SU-DHL-6 (cell line): ENCODE measurements around the gene CLIC1.
A peak's percentile ranks its signal among the peaks of the same experiment; 100 is the strongest.

Experiments used
- H2AFZ ChIP-seq: fragments of 200-600 bp; sonication (generic); 2 replicates; pipeline ENCODE4 v1.6.1; 2014; ENCODE audit warnings: low read depth, mild to moderate bottlenecking, moderate library complexity, mixed read lengths, antibody characterized with exemption, low read length; ENCODE audit not compliant: severe bottlenecking
- H3F3A ChIP-seq: fragments of 200-600 bp; shearing (Covaris generic); 2 replicates; pipeline ENCODE4 v1.6.0; 2016; ENCODE audit warnings: antibody characterized with exemption, mild to moderate bottlenecking; ENCODE audit not compliant: insufficient read depth
- H3K27ac ChIP-seq: fragments of 200-600 bp; sonication (generic); 2 replicates; pipeline ENCODE4 v1.5.1; 2016; ENCODE audit warnings: low read depth, mild to moderate bottlenecking, low read length, moderate library complexity, mixed read lengths
- H3K27me3 ChIP-seq: fragments of 200-600 bp; sonication (generic), shearing (Covaris generic); 2 replicates; pipeline ENCODE4 v1.6.0; 2014; ENCODE audit warnings: mild to moderate bottlenecking, low read length
- H3K36me3 ChIP-seq: fragments of 200-600 bp; sonication (generic); 2 replicates; pipeline ENCODE4 v1.6.1; 2014; ENCODE audit warnings: mild to moderate bottlenecking, low read length, mixed read lengths
- H3K4me2 ChIP-seq: fragments of 300-600, 200-600 bp; shearing (Covaris generic), sonication (generic); 2 replicates; pipeline ENCODE4 v1.6.0; 2014; ENCODE audit warnings: low read length, low read depth, mild to moderate bottlenecking; ENCODE audit not compliant: poor library complexity, severe bottlenecking
- H3K4me3 ChIP-seq: fragments of 200-600 bp; sonication (generic); 2 replicates; pipeline ENCODE4 v1.5.1; 2014; ENCODE audit warnings: antibody characterized with exemption, low read length, mild to moderate bottlenecking, mixed read lengths; ENCODE audit not compliant: insufficient read depth, poor library complexity, severe bottlenecking
- H3K79me2 ChIP-seq: fragments of 200-600 bp; sonication (generic); 2 replicates; pipeline ENCODE4 v1.6.1; 2014; ENCODE audit warnings: mild to moderate bottlenecking, low read length, moderate library complexity; ENCODE audit not compliant: insufficient read depth
- H3K9ac ChIP-seq: fragments of 200-600 bp; sonication (generic); 2 replicates; pipeline ENCODE4 v1.7.0; 2014; ENCODE audit warnings: mild to moderate bottlenecking, low read length
- H3K9me2 ChIP-seq: fragments of 200-600 bp; sonication (generic); replicated peaks from 2 replicates; pipeline ENCODE4 v1.6.1; 2014; ENCODE audit warnings: low read length; ENCODE audit not compliant: insufficient read depth
- H3K9me3 ChIP-seq: fragments of 200-600 bp; sonication (generic); 2 replicates; pipeline ENCODE4 v1.6.1; 2014; ENCODE audit warnings: low read length, mixed read lengths; ENCODE audit not compliant: insufficient read depth
- H4K20me1 ChIP-seq: fragments of 200-600 bp; sonication (generic); 2 replicates; pipeline ENCODE4 v1.6.1; 2014; ENCODE audit warnings: low read depth, mild to moderate bottlenecking, antibody characterized with exemption, low read length, moderate library complexity, mixed read lengths
- EZH2phosphoT487 ChIP-seq: fragments of 200-600 bp; sonication (generic), shearing (Covaris generic); conservative IDR thresholded peaks from 2 replicates; pipeline ENCODE4 v1.6.1; 2018; ENCODE audit warnings: mild to moderate bottlenecking, antibody characterized with exemption, low read length, moderate library complexity, mixed read lengths
- TF ChIP-seq, protein P1 (sequence below): fragments of 200-600 bp; sonication (generic); IDR thresholded peaks from one replicate; pipeline ENCODE4 v1.5.1; 2017; ENCODE audit warnings: antibody characterized with exemption, mild to moderate bottlenecking, low read length, moderate library complexity; ENCODE audit not compliant: insufficient read depth, poor library complexity, severe bottlenecking

CLIC1 gene

GRCh38 chr6:31734821-31735406 lies 1.4 kb downstream of the CLIC1 start:
- no peaks in the 10 kb centered on the region for H4K20me1 ChIP-seq
- H3K27ac ChIP-seq = peak overlapping the region; percentile 95
- TF ChIP-seq, protein P1, sequence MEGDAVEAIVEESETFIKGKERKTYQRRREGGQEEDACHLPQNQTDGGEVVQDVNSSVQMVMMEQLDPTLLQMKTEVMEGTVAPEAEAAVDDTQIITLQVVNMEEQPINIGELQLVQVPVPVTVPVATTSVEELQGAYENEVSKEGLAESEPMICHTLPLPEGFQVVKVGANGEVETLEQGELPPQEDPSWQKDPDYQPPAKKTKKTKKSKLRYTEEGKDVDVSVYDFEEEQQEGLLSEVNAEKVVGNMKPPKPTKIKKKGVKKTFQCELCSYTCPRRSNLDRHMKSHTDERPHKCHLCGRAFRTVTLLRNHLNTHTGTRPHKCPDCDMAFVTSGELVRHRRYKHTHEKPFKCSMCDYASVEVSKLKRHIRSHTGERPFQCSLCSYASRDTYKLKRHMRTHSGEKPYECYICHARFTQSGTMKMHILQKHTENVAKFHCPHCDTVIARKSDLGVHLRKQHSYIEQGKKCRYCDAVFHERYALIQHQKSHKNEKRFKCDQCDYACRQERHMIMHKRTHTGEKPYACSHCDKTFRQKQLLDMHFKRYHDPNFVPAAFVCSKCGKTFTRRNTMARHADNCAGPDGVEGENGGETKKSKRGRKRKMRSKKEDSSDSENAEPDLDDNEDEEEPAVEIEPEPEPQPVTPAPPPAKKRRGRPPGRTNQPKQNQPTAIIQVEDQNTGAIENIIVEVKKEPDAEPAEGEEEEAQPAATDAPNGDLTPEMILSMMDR = no peak
- TF ChIP-seq EZH2phosphoT487 = no peak
- H3K36me3 ChIP-seq = peaks cover 18% of the 10 kb centered on the region; the same call in 1 of the 2 replicates
- no peaks in the 10 kb centered on the region for H3K27me3 ChIP-seq
- H3K9me2 ChIP-seq = no peaks in the 10 kb centered on the region
- peak overlapping the region; percentile 90 for H3K9ac ChIP-seq
- peaks cover 31% of the 10 kb centered on the region for H3K79me2 ChIP-seq
- H3K9me3 ChIP-seq = no peaks in the 10 kb centered on the region
- H3K4me3 ChIP-seq = peak overlapping the region; percentile 80
- H3K4me2 ChIP-seq = peak overlapping the region; percentile 64
- H2AFZ ChIP-seq = no peak overlapping the region
- peaks cover 53% of the 10 kb centered on the region for H3F3A ChIP-seq

DNA sequence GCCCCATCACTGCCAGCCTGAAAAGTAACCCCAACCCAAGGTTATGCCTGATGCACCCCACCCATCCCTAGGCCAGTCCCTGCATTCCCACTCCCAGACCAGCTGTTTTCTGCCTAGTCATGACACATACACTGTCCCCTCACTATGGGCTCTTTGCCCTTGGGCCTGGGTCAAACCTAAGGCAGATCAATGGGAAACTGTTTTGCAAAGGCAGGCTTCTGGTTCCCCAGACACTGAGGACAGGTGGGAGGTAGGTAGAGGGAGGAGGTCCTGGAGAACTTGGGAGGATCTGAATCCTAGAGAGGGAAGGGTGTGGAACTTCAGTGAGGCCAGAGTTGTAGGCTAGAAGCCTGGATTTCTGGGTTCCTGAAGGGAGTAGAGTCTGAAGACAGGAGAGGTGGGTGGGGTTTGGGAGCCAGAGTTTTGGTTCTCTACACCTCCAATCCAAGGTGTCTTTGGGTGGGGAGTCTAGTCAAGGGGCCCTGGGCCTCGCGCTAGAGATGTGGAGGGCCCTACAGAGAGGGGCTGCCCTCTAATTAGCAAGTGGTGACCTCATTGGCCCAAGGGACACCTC lies 2.0 kb downstream of the CLIC1 start:
- peak overlapping the region; percentile 80 for H3K4me3 ChIP-seq
- H3K9ac ChIP-seq = peak overlapping the region; percentile 90
- H3K27me3 ChIP-seq = no peaks in the 10 kb centered on the region
- H3K36me3 ChIP-seq = peaks cover 18% of the 10 kb centered on the region; the same call in 1 of the 2 replicates
- no peaks in the 10 kb centered on the region for H3K9me2 ChIP-seq
- peaks cover 51% of the 10 kb centered on the region for H3F3A ChIP-seq
- no peaks in the 10 kb centered on the region for H3K9me3 ChIP-seq
- H3K27ac ChIP-seq = peak overlapping the region; percentile 95
- no peaks in the 10 kb centered on the region for H4K20me1 ChIP-seq
- TF ChIP-seq EZH2phosphoT487 = no peak
- TF ChIP-seq, protein P1 = no peak
- H2AFZ ChIP-seq = no peak overlapping the region
- H3K4me2 ChIP-seq = peak overlapping the region; percentile 64
- peaks cover 31% of the 10 kb centered on the region for H3K79me2 ChIP-seq

DNA sequence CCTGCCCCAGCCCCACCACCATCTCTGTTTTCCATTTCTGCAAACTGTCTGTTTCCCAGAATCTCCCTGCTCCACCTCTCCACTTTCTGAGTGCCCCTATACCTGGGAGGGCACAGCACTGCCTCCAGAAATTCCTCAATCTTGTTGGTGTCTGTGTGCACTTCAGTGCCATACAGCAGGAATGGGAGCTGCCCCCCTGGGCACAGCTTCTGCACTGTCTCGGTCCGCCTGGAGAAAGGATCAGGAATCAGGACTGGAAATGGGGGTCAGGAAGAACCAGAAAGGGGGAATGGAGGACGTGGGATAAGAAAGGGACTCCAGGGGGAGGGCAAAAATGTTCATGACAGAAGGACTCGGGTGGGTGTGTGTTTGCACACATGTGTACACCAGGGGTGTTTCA lies 2.6 kb downstream of the CLIC1 start:
- Histone ChIP-seq H3F3A (peaks cover 45% of the 10 kb centered on the region), H2AFZ (no peak overlapping the region)

More for the DNA sequence above, 2.6 kb downstream of the CLIC1 start:
- TF ChIP-seq, protein P1 = no peak
- TF ChIP-seq EZH2phosphoT487 = no peak
- no peaks in the 10 kb centered on the region for H4K20me1 ChIP-seq
- H3K27ac ChIP-seq = peak overlapping the region; percentile 95; the same call in 1 of the 2 replicates
- H3K27me3 ChIP-seq = no peaks in the 10 kb centered on the region
- H3K9ac ChIP-seq = 0 out of 2 replicates have a peak overlapping the region, but pooled peaks have one; percentile 90
- H3K4me2 ChIP-seq = peak overlapping the region; percentile 64
- H3K79me2 ChIP-seq = peaks cover 31% of the 10 kb centered on the region
- no peak overlapping the region for H3K4me3 ChIP-seq
- H3K36me3 ChIP-seq = peaks cover 18% of the 10 kb centered on the region; the same call in 1 of the 2 replicates
- H3K9me2 ChIP-seq = no peaks in the 10 kb centered on the region
- no peaks in the 10 kb centered on the region for H3K9me3 ChIP-seq
